ENCODE results near the gene PPP2R2D.
"Not testable (repeated sequence)": the region's sequence is repeated elsewhere in the genome, so short reads cannot be mapped to it uniquely, and the experiment has no call there.

Gene PPP2R2D

GRCh38 chr10:131915484-131915883 is 14.7 kb downstream of the PPP2R2D start:
- TF ChIP-seq, protein P1, sequence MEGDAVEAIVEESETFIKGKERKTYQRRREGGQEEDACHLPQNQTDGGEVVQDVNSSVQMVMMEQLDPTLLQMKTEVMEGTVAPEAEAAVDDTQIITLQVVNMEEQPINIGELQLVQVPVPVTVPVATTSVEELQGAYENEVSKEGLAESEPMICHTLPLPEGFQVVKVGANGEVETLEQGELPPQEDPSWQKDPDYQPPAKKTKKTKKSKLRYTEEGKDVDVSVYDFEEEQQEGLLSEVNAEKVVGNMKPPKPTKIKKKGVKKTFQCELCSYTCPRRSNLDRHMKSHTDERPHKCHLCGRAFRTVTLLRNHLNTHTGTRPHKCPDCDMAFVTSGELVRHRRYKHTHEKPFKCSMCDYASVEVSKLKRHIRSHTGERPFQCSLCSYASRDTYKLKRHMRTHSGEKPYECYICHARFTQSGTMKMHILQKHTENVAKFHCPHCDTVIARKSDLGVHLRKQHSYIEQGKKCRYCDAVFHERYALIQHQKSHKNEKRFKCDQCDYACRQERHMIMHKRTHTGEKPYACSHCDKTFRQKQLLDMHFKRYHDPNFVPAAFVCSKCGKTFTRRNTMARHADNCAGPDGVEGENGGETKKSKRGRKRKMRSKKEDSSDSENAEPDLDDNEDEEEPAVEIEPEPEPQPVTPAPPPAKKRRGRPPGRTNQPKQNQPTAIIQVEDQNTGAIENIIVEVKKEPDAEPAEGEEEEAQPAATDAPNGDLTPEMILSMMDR (IDR thresholded peaks at IDR 0.05; ENCODE audit: insufficient read depth, low read length, missing control alignments) = no peak
- CTCF ChIA-PET = no interaction called here
- H3K4me3 ChIP-seq (ENCODE audit: low read depth, low read length) = no peak overlapping the region
- POLR2A ChIA-PET = no interaction called here
- no peak for DNase-seq (ENCODE audit: low read depth, low spot score)

GRCh38 chr10:131915990-131916766 is 15.4 kb downstream of the PPP2R2D start:
- TF ChIP-seq, protein P1 (IDR thresholded peaks at IDR 0.05; ENCODE audit: insufficient read depth, low read length, missing control alignments) = no peak
- ChIA-PET POLR2A (no interaction called here), CTCF (no interaction called here)
- H3K4me3 ChIP-seq (ENCODE audit: low read depth, low read length) = no peak overlapping the region
- DNase-seq (ENCODE audit: low read depth, low spot score) = no peak

- DNase-seq (ENCODE audit: low read depth, low spot score); CTCF ChIA-PET; POLR2A ChIA-PET; H3K4me3 ChIP-seq (ENCODE audit: low read depth, low read length): not testable (repeated sequence)
These were observed 16.0 kb downstream of the PPP2R2D start for GRCh38 chr10:131916767-131917160.

GRCh38 chr10:131917496-131917895 is 16.7 kb downstream of the PPP2R2D start:
- H3K4me3 ChIP-seq (ENCODE audit: low read depth, low read length); DNase-seq (ENCODE audit: low read depth, low spot score); POLR2A ChIA-PET; CTCF ChIA-PET: not testable (repeated sequence)

DNA sequence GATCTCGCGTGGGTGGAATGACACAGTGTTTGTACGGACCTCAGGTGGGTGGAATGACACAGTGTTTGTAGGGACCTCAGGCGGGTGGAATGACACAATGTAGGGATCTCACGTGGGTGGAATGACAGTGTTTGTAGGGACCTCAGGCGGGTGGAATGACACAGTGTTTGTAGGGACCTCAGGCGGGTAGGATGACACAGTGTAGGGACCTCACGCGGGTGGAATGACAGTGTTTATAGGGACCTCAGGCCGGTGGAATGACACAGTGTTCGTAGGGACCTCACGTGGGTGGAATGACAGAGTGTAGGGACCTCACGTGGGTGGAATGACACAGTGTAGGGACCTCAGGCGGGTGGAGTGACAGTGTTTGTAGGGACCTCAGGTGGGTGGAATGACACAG is 18.7 kb downstream of the PPP2R2D start:
- CTCF ChIA-PET; H3K4me3 ChIP-seq (ENCODE audit: low read depth, low read length); POLR2A ChIA-PET; DNase-seq (ENCODE audit: low read depth, low spot score): not testable (repeated sequence)

DNA sequence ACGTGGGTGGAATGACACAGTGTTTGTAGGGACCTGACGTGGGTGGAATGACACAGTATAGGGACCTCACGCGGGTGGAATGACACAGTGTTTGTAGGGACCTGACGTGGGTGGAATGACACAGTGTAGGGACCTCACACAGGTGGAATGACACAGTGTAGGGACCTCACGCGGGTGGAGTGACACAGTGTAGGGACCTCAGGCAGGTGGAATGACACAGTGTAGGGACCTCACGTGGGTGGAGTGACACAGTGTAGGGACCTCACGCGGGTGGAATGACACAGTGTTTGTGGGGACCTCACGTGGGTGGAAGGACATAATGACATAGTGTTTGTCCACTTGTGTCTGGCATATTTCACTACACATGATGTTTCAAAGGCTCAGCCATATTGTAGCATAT is 19.3 kb downstream of the PPP2R2D start:
- POLR2A ChIA-PET = no interaction called here
- H3K4me3 ChIP-seq (ENCODE audit: low read depth, low read length) = no peak overlapping the region
- CTCF ChIA-PET = no interaction called here
- DNase-seq (ENCODE audit: low read depth, low spot score) = no peak
- TF ChIP-seq, protein P1 (IDR thresholded peaks at IDR 0.05; ENCODE audit: insufficient read depth, low read length, missing control alignments) = no peak

- no peak for DNase-seq (ENCODE audit: low read depth, low spot score)
- POLR2A ChIA-PET = no interaction called here
- H3K4me3 ChIP-seq (ENCODE audit: low read depth, low read length) = no peak overlapping the region
- CTCF ChIA-PET = interaction anchor here (1.0 to 1.1 kb wide), 2 partner anchors 23 to 1730 kb away, joined by 3 to 4 read pairs; no protein-coding TSS in a partner anchor
- TF ChIP-seq, protein P1 (IDR thresholded peaks at IDR 0.05; ENCODE audit: insufficient read depth, low read length, missing control alignments) = no peak
These were observed 19.9 kb downstream of the PPP2R2D start for GRCh38 chr10:131920693-131921092.

- H3K4me3 ChIP-seq (ENCODE audit: low read depth, low read length) = no peak overlapping the region
- TF ChIP-seq, protein P1 (IDR thresholded peaks at IDR 0.05; ENCODE audit: insufficient read depth, low read length, missing control alignments) = no peak
- ChIA-PET POLR2A (no interaction called here), CTCF (interaction anchor here (1.0 to 1.1 kb wide), 2 partner anchors 22 to 1731 kb away, joined by 3 to 4 read pairs; no protein-coding TSS in a partner anchor)
- no peak for DNase-seq (ENCODE audit: low read depth, low spot score)
These were observed 20.4 kb downstream of the PPP2R2D start for GRCh38 chr10:131921184-131921583.
